GM19397 (cell line): ENCODE data around the gene PJA1.

ENCODE experiments used
- ATAC-seq: cut with Tn5 transposase; IDR thresholded peaks from one replicate; pipeline ENCODE4 v1.9.1; 2021; ENCODE audit warnings: mild to moderate bottlenecking, moderate library complexity; ENCODE audit not compliant: unreplicated experiment

The PJA1 gene

DNA sequence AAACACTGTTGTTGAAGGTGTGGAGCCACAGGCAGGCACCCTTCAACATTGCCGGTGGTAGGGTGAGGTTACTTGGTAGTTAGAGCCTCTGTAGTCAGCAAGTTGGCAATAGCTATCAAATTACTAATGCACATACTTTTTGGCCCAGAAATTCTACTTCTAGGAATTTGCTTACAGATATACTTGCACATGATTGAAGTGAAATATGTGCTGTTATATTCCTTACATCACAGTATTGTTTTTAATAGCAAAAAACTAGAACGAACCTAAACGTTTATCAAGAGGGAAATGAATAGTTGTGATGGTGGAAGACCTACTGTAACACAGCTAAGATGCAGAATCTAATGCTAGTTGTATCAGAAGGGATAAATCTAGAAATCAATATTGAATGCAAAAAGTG, 7.7 kb upstream of the PJA1 start:
- no peak for ATAC-seq

DNA sequence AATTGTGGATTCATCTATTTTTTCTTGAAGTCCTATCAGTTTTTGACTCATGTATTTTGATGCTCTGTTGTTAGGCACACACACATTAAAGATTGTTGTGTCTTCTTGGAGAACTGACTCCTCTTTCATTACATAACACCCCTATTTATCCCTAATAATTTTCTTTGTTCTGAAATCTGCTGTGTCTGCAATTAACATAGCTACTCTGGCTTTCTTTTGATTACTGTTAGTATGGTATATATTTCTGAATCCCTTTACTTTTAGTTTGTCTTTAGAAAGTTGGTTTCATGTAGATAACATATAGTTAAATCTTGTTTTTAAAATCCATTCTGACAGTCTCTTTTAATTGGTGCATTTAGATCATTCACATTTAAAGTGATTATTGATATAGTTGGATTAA, 5.1 kb upstream of the PJA1 start:
- ATAC-seq, result no peak

DNA sequence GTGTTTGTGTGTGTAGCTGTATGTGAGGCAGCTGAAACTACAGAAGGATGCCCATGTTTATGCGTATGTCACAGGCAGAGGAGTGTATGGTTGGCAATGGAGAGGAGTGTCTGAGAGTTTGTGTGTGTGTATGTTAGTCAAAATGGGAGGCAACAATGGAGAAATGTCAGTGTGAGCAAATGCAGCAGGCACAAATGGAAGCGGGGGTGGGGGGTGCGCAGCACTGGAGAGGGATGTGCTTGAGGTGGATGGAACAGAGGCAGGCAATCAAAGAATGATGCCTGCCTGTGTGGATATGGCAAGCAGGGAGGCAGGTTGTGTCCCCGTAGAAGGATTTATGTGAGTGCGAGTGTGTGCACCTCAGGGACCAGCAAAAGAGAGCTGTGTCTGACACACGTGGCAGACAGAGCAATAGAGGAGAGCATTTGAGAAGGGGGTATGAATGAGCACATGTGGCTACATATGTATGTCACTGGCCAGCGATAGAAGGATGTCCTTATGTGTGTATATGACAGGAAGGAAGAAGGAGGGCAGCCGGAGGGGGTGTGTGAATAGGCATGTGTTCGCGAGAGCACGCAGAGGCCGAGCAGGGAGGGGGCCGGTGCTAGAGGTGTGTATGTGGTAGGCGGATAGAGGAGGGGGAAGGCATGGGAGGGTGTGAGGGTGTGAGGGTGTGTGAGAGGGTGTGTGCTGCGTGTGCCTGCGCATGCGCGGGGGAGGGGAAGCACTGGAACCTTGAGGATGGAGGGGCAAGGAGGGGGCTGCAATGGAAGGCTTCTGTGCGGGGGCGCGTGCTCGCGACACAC, 1.1 kb downstream of the PJA1 start:
- ATAC-seq, result peak; percentile 39

GRCh38 chrX:69162361-69162865, 2.8 kb downstream of the PJA1 start:
- no peak for ATAC-seq

- no peak for ATAC-seq
These were observed 3.4 kb downstream of the PJA1 start for GRCh38 chrX:69161786-69162349.

DNA sequence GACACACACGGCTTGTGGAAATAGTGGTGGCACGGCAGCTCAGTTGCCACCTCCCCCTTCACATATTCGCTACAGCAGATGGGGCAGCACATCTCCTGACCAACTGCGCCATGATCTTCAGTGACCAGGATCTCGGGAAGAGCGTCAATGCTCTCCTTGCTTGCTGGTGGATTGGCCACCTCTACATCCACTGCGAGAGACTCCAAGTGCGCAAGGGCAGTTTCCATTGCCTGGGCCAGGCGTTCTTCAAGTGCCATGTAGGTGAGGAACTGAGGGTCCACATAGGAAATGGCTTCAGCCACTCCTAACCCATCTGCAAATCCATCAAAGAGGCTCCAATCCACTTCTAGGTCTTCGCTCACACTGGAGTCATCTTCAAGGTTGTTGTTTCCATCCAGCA, 3.9 kb downstream of the PJA1 start:
- ATAC-seq, result no peak

DNA sequence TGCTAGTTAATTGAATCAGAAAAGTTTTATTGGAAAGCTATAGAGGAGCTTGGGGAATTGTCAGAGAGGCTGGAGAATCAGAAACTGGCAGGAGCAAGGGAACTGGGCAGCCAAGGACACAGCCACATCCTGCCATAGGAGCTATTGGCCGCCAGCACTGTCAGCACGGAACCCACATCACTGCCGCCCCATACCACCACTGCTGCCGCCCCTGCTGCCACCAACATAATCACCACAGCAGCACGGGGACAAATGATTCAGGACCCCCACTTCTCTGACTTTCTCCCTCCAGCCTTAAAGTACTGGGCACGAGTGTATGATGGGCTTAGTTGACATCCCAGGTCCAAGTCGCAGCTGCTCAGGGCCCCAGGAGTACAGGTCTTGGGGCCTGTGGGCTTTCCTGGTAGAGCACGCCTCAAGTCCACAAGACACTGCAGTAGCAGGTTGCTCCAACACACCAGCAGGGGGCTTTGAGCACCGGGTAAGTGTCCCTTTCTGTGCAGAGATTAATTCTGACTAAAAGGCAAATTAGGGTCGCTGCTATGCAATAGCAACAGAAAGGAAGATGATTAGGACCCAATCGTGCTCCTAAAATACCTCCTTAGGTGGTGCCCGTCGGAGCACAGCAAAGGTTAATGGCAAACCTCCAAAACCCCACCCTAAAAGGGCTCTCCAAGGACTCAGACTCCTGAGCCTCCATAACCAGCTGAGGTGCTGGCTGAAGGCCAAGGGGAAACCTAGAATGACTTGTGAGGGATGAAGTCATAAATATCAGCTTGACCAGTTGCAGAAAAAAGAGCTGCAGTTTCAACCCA, 6.9 kb downstream of the PJA1 start:
- ATAC-seq, result peak; percentile 95

GRCh38 chrX:69156638-69157037, 8.6 kb downstream of the PJA1 start:
- no peak for ATAC-seq

DNA sequence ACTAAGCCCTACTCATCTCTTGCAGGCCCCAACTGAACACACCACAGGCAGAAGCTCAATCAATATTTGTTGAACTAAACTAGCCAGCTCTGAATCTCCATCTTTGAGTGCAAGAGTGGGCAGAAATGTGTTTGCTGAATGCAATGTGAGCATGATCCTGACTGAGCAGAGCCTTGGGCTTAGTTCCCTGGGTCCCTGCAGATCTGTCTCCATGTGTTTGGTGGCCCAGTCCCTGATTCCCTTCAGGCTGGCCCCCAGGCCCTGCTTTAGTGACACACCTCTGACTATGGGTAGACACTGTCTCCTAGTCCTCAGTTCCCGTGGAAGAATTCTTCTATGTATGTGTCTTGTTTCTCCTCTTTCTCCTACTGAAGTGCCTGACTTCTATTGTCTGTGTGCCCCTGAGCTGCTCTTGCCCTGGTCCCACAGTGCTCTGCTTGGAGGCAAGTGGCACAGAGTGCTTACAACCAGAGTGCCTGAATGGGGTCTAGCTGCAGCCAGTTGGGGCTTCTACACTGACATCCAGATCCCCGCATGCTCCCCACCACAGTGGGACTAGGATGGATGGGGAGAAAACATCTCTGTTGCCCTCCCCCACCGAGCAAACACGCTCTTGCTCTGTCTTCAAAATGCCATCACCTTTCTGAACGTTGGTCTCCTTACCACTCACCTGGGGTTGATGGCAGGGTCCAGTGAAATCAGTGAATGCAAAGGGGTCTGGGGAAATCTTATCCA, 9.3 kb downstream of the PJA1 start:
- ATAC-seq, result no peak

DNA sequence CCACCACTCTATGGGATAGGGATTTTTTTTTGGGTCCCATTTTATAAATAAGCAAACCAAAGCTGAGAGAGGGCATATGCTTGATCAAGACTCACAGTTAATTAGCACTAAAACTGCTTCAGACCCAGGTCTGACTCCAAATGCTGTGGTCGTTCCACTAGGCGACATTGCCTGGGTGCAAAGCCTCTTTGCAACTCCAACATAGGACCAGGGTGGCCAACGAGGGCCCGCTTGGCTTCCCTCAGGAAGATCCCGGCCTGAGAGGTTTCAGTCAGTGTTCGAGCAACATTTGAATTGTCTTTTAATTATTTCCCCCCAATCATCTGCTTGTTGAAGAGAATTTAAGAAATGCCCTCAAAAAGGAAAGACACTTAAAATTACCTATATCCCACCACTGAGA, 11.2 kb downstream of the PJA1 start:
- ATAC-seq, result no peak

DNA sequence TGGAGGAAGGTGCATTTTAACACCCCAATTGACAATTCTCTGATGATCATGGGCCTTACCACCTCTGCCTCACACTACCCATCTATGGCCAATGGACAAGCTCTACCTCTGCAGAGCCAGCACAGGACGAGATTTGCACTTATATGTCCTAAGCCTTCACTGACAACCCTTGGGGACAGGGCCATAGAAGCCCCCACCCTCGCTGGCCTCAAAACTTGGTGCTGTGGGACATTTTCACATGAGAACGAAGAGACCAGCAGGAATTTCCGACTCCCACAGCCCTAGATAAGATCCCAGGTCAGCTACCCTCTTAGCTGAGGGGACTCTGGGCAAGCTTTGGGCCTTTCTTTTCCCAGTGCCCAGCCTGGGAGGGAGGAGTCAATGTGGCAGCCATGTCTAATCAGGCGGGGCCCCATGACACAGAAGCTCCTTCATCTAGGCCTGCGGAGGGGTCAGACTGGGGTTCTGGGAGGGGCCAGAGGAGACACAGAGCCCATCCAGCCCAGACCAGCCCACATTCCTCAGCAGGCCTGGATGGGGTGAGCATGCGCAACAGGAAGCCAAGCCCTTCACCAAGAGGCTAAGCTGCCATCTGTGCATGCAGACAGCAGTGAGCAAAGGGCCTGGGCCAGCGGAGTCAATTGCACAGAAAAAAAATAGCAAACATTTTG, 12.1 kb downstream of the PJA1 start:
- ATAC-seq, result no peak

DNA sequence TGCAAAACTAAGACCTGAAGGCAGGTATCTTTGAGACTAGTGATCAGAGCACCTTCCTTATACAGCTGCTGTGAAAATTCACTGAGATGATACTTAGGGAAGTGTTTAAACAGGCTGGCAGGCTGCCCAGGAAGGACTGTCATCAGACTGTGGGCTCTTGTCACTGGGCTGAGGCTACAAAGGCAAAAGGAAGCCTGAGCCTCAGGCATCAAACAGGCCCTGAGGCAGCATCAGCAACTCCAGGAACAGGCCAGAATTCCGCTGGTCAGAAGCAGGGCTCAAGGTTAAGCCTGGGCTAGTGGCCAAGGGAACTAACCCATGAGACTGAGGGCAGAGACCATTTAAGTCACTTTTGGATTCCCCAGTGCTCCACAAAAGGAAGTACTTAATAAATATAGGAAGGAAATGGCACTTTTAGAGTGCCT, 12.8 kb downstream of the PJA1 start:
- no peak for ATAC-seq

DNA sequence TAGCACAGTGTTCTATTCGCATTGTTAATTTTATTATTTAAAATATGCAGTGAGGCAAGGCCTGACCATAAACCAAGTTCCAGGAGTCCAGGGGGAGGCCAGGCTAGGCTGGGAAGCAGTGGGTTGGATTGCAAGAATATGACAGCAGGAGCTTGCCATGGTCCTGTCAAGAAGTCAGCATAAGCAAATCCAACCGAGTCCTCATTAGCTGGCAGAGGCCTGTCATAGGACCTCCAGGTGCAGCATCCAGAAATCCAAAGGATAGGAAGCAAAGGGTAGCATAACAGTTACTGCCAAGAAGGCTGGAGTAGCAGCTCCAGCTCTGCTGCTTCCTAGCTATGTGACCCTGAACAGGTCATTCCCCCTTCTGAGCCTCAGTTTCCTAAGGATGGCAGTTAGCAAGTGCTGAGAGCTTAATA, 13.4 kb downstream of the PJA1 start:
- ATAC-seq, result no peak

DNA sequence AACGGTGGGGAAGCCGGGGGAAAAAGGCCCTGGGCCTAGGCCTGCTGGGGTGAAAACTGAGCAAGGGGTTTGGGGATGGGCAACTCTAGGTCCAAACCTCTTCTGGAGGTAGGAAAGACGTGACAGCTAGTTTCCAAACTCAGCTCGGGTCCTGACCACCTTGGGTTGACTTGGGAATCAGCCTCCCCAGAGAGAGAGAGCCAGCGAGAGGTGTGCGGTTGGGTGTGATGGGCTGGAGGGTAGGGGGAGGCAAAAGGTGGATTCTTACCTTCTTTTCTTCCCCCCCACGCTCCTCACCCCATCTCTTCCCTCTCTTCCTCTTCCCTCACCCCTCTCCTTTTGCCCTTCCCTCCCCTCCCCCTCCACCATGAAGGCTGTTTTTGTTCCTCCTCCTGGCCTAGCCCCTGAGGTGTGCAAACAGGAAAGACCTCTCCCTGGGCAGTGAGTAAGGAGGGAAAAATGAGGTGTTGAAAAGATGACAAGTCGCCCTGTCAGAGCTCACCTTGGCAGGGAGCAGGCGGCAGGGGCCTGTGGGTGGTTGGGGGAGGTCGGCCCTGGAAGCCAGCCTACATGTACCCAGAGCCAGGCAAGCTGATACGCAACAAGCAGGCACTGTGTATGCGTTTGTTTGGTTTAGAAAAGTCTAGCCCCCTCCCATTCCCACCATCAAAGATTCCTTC, 14.8 kb downstream of the PJA1 start:
- no peak for ATAC-seq

GRCh38 chrX:69149466-69150280, 15.6 kb downstream of the PJA1 start:
- ATAC-seq, result no peak

DNA sequence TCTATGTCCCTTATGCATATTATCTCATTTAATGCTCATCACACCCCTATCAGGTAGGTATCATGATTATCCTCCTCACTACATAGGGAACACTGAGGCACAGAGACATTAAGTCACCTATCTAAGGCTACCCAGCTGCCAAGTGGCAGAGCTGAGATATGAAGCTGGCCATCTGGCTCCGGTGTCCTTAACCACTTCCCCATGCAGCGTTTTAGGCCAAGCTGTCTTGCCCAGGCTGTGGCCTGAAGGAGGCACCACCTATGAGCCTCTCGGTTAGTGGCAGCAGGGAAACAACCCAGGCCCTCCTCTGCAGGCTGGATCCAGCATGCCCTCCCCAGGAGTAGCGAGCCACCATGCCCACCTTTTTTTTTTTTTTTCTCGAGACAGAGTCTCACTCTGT, 16.3 kb downstream of the PJA1 start:
- ATAC-seq, result no peak

- no peak for ATAC-seq
These were observed 18.5 kb downstream of the PJA1 start for GRCh38 chrX:69146739-69147138.

- no peak for ATAC-seq
These were observed 19.5 kb downstream of the PJA1 start for GRCh38 chrX:69145714-69146113.
